Right lobe of liver (tissue), 6 donors: ENCODE results near the gene TMC2. TPM values are rescaled to one million over a fixed set of nuclear protein-coding genes. Genes with fewer than 3 reads are reported as not detected.

Experiments
- ATAC-seq, 4 donors: fragments of 200-7000 bp; cut with Tn5 transposase; one replicate each; pipeline ENCODE4 v1.9.1; 2020; ENCODE audit warnings: mild to moderate bottlenecking in 4 of 4, moderate library complexity in 4 of 4
- DNase-seq, 3 donors: peaks; one replicate each; pipeline ENCODE4 v3.0.0-alpha.2; 2020
- H3K27ac ChIP-seq, 3 donors: fragments of 200-600 bp; one replicate each; pipeline ENCODE4 v1.8.0; 2022
- H3K27me3 ChIP-seq, 2 donors: fragments of 200-600 bp; one replicate each; pipeline ENCODE4 v1.8.0; 2022
- H3K36me3 ChIP-seq, 4 donors: fragments of 200-600 bp; sonication (generic) in 1 of 4; one replicate each; pipeline versions ENCODE4 v1.5.1 to v1.8.0; 2017 to 2022; ENCODE audit warnings: control low read depth in 1 of 4
- H3K4me1 ChIP-seq, 4 donors: fragments of 200-600 bp; sonication (generic) in 1 of 4; one replicate each; pipeline versions ENCODE4 v1.5.1 to v1.8.0; 2017 to 2022; ENCODE audit warnings: control low read depth in 1 of 4
- H3K4me3 ChIP-seq, 3 donors: fragments of 200-600 bp; one replicate each; pipeline ENCODE4 v1.8.0; 2022
- H3K9me3 ChIP-seq, 4 donors: fragments of 200-600 bp; sonication (generic) in 1 of 4; one replicate each; pipeline versions ENCODE4 v1.5.1 to v1.8.0; 2017 to 2022; ENCODE audit warnings: control low read depth in 1 of 4
- CTCF ChIP-seq, 4 donors: fragments of 200-600 bp in 3 of 4; fragments of 450-650 bp in 1 of 4; IDR thresholded peaks; one replicate each; pipeline versions ENCODE4 v1.5.1 to v1.8.0; 2016 to 2022; ENCODE audit warnings: antibody characterized with exemption in 4 of 4, mild to moderate bottlenecking in 2 of 4
- POLR2A ChIP-seq: fragments of 450-650 bp; IDR thresholded peaks from one replicate; pipeline ENCODE4 v1.6.1; 2017; ENCODE audit warnings: antibody characterized with exemption, mild to moderate bottlenecking
- WGBS: methylation state at CpG from one replicate; pipeline ENCODE4 v1.1.6; 2018; ENCODE audit warnings: low coverage, low lambda C conversion rate; ENCODE audit not compliant: insufficient coverage; ENCODE audit errors: missing lambda C conversion rate; 5-methylcytosine and 5-hydroxymethylcytosine counted together
- intact Hi-C, 2 donors: fragments of 100-400 bp; cut with DNase I; formaldehyde crosslinking; loops; one replicate each; pipeline versions ENCODE4 v1.11.2 to v1.14.1; 2022
- total RNA-seq, 6 experiments: library from RNA; depleted of rRNA in 2 of 6; stranded (reverse); fragments of >200 nt in 2 of 6; fragmentation: NEBNext Ultra II Directional in 3 of 6; extraction: Animal tissue kit (Norgen Biotek cat#: 25700) in 3 of 6; gene quantifications; one replicate each; pipeline versions ENCODE4 v1.1.0 to v1.2.4, GENCODE V29; 2016 to 2023
- donor health status: DM: no; HTN: yes; CAD: no.
- donor health status: DM: no; HTN: no; CAD: no.
- donor health status: DM: no; HTN: no; CAD: no.
- donor health status: DM: no; HTN: yes; CAD: no.
- donor health status: DM: no; HTN: yes; CAD: no.

Gene TMC2
- total RNA-seq, 6 experiments from 2014 or later = not detected

GRCh38 chr20:2559651-2560050 is 23.3 kb downstream of the TMC2 start:
- Histone ChIP-seq H3K27me3 (peaks cover 0 to 13% of the 10 kb centered on the region in 2 donors), H3K4me3 (no peak overlapping the region), H3K9me3 (no peaks in the 10 kb centered on the region), H3K36me3 (no peaks in the 10 kb centered on the region), H3K27ac (no peak overlapping the region), H3K4me1 (peaks cover 0 to 3% (median 0%) of the 10 kb centered on the region in 4 donors)
- no peak for ATAC-seq
- TF ChIP-seq CTCF (IDR thresholded peaks at IDR 0.05) (no peak), POLR2A (no peak)
- intact Hi-C loops = no loop called here
- WGBS = 45% methylated on average over 5 of the region's 5 CpGs
- DNase-seq = no peak

GRCh38 chr20:2563116-2563515 is 26.7 kb downstream of the TMC2 start:
- WGBS = 26% methylated on average over 8 of the region's 8 CpGs
- DNase-seq (no peak), ATAC-seq (no peak)
- Histone ChIP-seq H3K27me3 (peaks cover 0 to 10% of the 10 kb centered on the region in 2 donors), H3K9me3 (no peaks in the 10 kb centered on the region), H3K36me3 (no peaks in the 10 kb centered on the region), H3K4me1 (peaks cover 0 to 3% (median 0%) of the 10 kb centered on the region in 4 donors), H3K4me3 (no peak overlapping the region), H3K27ac (no peak overlapping the region)
- intact Hi-C loops = no loop called here
- TF ChIP-seq POLR2A (no peak), CTCF (IDR thresholded peaks at IDR 0.05) (no peak)

- Histone ChIP-seq H3K27ac (no peak overlapping the region), H3K9me3 (no peaks in the 10 kb centered on the region), H3K4me1 (no peaks in the 10 kb centered on the region), H3K36me3 (no peaks in the 10 kb centered on the region), H3K4me3 (no peak overlapping the region), H3K27me3 (no peaks in the 10 kb centered on the region)
- intact Hi-C loops = no loop called here
- DNase-seq = no peak
- 96% methylated on average over 3 of the region's 4 CpGs for WGBS
- no peak for TF ChIP-seq CTCF (IDR thresholded peaks at IDR 0.05)
- no peak for ATAC-seq
Measured at GRCh38 chr20:2564406-2564805, 28.0 kb downstream of the TMC2 start.

- 0% methylated on average over 1 of the region's 1 CpG for WGBS
- no peak for ATAC-seq
- intact Hi-C loops = no loop called here
- H3K27ac ChIP-seq = no peak overlapping the region
- TF ChIP-seq POLR2A = no peak
- no peak for TF ChIP-seq CTCF (IDR thresholded peaks at IDR 0.05)
- no peaks in the 10 kb centered on the region for H3K9me3 ChIP-seq
- H3K36me3 ChIP-seq = no peaks in the 10 kb centered on the region
- DNase-seq = no peak
- no peaks in the 10 kb centered on the region for H3K4me1 ChIP-seq
- no peaks in the 10 kb centered on the region for H3K27me3 ChIP-seq
- H3K4me3 ChIP-seq = no peak overlapping the region
Measured at GRCh38 chr20:2575682-2576081, 39.3 kb downstream of the TMC2 start.

- TF ChIP-seq CTCF (IDR thresholded peaks at IDR 0.05) (no peak), POLR2A (no peak)
- WGBS = 89% methylated on average over 2 of the region's 5 CpGs
Measured at GRCh38 chr20:2576317-2576727, 39.9 kb downstream of the TMC2 start.

More at GRCh38 chr20:2576317-2576727, 39.9 kb downstream of the TMC2 start:
- H3K27ac ChIP-seq = no peak overlapping the region
- intact Hi-C loops = no loop called here
- DNase-seq (no peak), ATAC-seq (no peak)
- no peaks in the 10 kb centered on the region for H3K36me3 ChIP-seq
- no peaks in the 10 kb centered on the region for H3K4me1 ChIP-seq
- no peaks in the 10 kb centered on the region for H3K9me3 ChIP-seq
- no peaks in the 10 kb centered on the region for H3K27me3 ChIP-seq
- H3K4me3 ChIP-seq = no peak overlapping the region
